Measurements from ENCODE around the gene FAM177A1. TPM values are rescaled to one million over a fixed set of nuclear protein-coding genes. Genes with fewer than 3 reads are reported as not detected.

Gene FAM177A1
- total RNA-seq, 3 donors from 2014 or later (not counting 1 experiment from before 2014, with no cell fraction given): 73.8 to 131 (median 79.6) TPM

DNA sequence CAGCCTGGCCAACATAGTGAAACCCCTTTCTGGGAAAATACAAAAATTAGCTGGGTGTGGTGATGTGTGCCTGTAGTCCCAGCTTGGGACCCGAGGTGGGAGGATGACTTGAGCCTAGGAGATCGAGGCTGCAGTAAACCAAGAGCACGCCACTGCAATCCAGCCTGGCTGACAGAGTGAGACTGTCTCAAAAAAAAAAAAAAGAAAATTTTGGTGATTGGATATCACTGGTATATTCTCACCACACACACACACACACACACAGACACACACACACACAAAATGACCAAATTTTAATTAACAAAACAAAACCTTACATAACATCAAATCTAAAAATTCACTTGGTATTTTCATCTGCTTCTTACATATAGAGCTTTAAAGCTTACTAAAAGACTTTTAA is 3.4 kb upstream of the FAM177A1 start:
- TF ChIP-seq, protein P1, sequence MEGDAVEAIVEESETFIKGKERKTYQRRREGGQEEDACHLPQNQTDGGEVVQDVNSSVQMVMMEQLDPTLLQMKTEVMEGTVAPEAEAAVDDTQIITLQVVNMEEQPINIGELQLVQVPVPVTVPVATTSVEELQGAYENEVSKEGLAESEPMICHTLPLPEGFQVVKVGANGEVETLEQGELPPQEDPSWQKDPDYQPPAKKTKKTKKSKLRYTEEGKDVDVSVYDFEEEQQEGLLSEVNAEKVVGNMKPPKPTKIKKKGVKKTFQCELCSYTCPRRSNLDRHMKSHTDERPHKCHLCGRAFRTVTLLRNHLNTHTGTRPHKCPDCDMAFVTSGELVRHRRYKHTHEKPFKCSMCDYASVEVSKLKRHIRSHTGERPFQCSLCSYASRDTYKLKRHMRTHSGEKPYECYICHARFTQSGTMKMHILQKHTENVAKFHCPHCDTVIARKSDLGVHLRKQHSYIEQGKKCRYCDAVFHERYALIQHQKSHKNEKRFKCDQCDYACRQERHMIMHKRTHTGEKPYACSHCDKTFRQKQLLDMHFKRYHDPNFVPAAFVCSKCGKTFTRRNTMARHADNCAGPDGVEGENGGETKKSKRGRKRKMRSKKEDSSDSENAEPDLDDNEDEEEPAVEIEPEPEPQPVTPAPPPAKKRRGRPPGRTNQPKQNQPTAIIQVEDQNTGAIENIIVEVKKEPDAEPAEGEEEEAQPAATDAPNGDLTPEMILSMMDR (IDR thresholded peaks at IDR 0.05): no peak
- no peaks in the 10 kb centered on the region for H3K27me3 Mint-ChIP-seq (ENCODE audit: low read depth in 2 of 2)
- no peaks in the 10 kb centered on the region for H3K36me3 Mint-ChIP-seq
- Histone ChIP-seq H3K4me1 (ENCODE audit: control insufficient read depth, insufficient read depth, low read length) (peaks cover 10% of the 10 kb centered on the region), H3K27ac (ENCODE audit: low read length) (no peak overlapping the region), H3K27me3 (ENCODE audit: control insufficient read depth, insufficient read depth, low read length) (no peaks in the 10 kb centered on the region), H3K36me3 (ENCODE audit: control insufficient read depth, insufficient read depth, low read length) (no peaks in the 10 kb centered on the region), H3K9me3 (ENCODE audit: control insufficient read depth, insufficient read depth, low read length) (no peaks in the 10 kb centered on the region), H3K4me3 (ENCODE audit: low read length) (no peak overlapping the region)
- ATAC-seq: no peak
- H3K4me3 Mint-ChIP-seq: no peak overlapping the region
- H3K9me3 Mint-ChIP-seq: no peaks in the 10 kb centered on the region
- 89% methylated on average over 2 of the region's 3 CpGs for WGBS (ENCODE audit: insufficient coverage)
- peak overlapping the region; percentile 48 to 77 for H3K27ac Mint-ChIP-seq
- intact Hi-C loops (cut with micrococcal nuclease): no loop called here
- DNase-seq: no peak
- H3K4me1 Mint-ChIP-seq: peaks cover 21% of the 10 kb centered on the region in 2 donors

DNA sequence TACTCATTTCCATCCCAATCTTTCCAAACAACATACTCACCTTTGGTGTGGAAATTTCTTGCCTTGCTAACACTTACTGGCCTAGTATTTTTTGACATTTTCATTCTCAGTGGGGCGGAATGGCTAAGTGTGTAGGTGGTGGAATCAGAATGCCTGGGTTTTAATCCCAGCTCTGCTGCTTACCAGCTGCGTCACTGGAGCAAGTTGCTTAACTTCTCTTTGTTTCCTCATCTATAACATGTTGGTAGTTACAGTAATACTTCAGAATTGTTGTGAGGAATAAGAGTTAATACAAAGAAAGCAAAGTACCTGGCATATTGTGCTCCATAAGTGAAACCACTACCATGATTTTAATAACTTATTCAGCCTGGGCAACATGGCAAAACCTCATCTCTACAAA is 3.0 kb upstream of the FAM177A1 start:
- ATAC-seq (no peak), DNase-seq (no peak)
- no peak overlapping the region for H3K27ac ChIP-seq (ENCODE audit: low read length)
- H3K36me3 Mint-ChIP-seq: no peaks in the 10 kb centered on the region
- H3K4me1 Mint-ChIP-seq: peaks cover 25% of the 10 kb centered on the region in 2 donors
- peaks cover 11% of the 10 kb centered on the region for H3K4me1 ChIP-seq (ENCODE audit: control insufficient read depth, insufficient read depth, low read length)
- H3K27ac Mint-ChIP-seq: peak overlapping the region; percentile 48 to 77
- H3K4me3 Mint-ChIP-seq: peak overlapping the region; percentile 10
- H3K9me3 ChIP-seq (ENCODE audit: control insufficient read depth, insufficient read depth, low read length): no peaks in the 10 kb centered on the region
- TF ChIP-seq, protein P1 (IDR thresholded peaks at IDR 0.05): no peak
- no peaks in the 10 kb centered on the region for H3K9me3 Mint-ChIP-seq
- H3K27me3 ChIP-seq (ENCODE audit: control insufficient read depth, insufficient read depth, low read length): no peaks in the 10 kb centered on the region
- 80% methylated on average over 1 of the region's 2 CpGs for WGBS (ENCODE audit: insufficient coverage)
- no peaks in the 10 kb centered on the region for H3K36me3 ChIP-seq (ENCODE audit: control insufficient read depth, insufficient read depth, low read length)
- H3K4me3 ChIP-seq (ENCODE audit: low read length): no peak overlapping the region
- no peaks in the 10 kb centered on the region for H3K27me3 Mint-ChIP-seq (ENCODE audit: low read depth in 2 of 2)
- intact Hi-C loops (cut with micrococcal nuclease): no loop called here

DNA sequence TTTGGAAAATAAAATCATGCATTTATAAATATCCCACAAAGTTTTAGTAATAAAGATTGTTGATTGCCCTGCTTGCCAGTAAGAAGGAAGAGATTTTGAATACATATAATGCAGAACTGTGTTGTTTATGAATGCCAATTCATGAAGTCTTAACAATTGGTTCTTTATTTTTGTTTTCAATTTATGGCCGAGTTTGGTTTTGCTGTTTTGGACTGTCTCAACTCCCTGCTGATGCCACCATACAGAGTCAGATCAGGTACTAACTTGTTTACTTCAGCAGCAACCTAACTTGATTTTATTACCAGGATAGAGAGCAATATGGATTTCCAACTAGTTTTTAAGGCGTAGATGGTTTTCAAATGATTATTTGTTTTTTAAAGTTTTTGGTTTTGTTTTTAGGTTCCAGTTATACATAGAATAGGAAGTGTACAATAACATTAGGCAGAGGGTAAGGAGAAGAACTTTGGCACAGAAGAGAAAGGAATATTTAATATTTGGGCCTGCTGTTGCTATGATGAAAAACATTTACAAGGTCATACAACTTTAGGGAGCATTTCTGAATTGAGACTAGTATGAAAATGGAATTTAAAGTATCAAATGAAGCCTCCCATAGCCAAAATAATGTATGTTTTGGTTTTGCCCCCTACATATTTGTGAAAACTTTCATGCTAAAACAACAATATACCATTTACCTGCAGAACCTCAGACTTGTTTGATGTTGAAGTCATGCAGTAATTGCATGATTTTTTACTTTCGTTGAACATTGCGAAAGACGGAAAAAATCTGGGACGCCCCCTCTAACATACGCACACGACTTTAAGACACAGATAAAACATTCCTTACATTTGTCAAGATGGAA is 904 bp upstream of the FAM177A1 start:
- Mint-ChIP-seq H3K4me1 (peaks cover 25 to 31% of the 10 kb centered on the region in 2 donors), H3K4me3 (peak overlapping the region; percentile 97), H3K36me3 (no peaks in the 10 kb centered on the region), H3K9me3 (no peaks in the 10 kb centered on the region), H3K27ac (peak overlapping the region; percentile 91 to 93), H3K27me3 (ENCODE audit: low read depth in 2 of 2) (no peaks in the 10 kb centered on the region)
- DNase-seq (peak in 1 of 2 donors; percentile 27), ATAC-seq (no peak)
- TF ChIP-seq, protein P1 (IDR thresholded peaks at IDR 0.05): no peak
- no peaks in the 10 kb centered on the region for H3K36me3 ChIP-seq (ENCODE audit: control insufficient read depth, insufficient read depth, low read length)
- H3K27ac ChIP-seq (ENCODE audit: low read length): peak overlapping the region; percentile 88
- H3K4me1 ChIP-seq (ENCODE audit: control insufficient read depth, insufficient read depth, low read length): peaks cover 11% of the 10 kb centered on the region
- H3K4me3 ChIP-seq (ENCODE audit: low read length): peak overlapping the region; percentile 49
- intact Hi-C loops (cut with micrococcal nuclease): loop anchor here (5.0 kb wide), 1 partner anchor 372 kb away; no protein-coding TSS in a partner anchor
- no peaks in the 10 kb centered on the region for H3K9me3 ChIP-seq (ENCODE audit: control insufficient read depth, insufficient read depth, low read length)
- no peaks in the 10 kb centered on the region for H3K27me3 ChIP-seq (ENCODE audit: control insufficient read depth, insufficient read depth, low read length)
- WGBS (ENCODE audit: insufficient coverage): 25% methylated on average over 8 of the region's 8 CpGs
